HUES64 (cell line): ENCODE data around the gene AKIRIN2.

Experiments used
- H3K27ac ChIP-seq: 2 replicates; pipeline ENCODE4 v1.7.0; 2013; ENCODE audit warnings: low read depth, low read length, inconsistent platforms
- H3K27me3 ChIP-seq: 2 replicates; pipeline ENCODE4 v1.6.1; 2013; ENCODE audit warnings: mild to moderate bottlenecking, low read length; ENCODE audit not compliant: insufficient read depth
- H3K36me3 ChIP-seq: 2 replicates; pipeline ENCODE4 v1.6.1; 2013; ENCODE audit warnings: mild to moderate bottlenecking, low read length; ENCODE audit not compliant: insufficient read depth
- H3K4me1 ChIP-seq: 2 replicates; pipeline ENCODE4 v1.6.1; 2013; ENCODE audit warnings: mild to moderate bottlenecking, low read length, moderate library complexity; ENCODE audit not compliant: insufficient read depth
- H3K4me3 ChIP-seq: 2 replicates; pipeline ENCODE4 v1.5.1; 2013; ENCODE audit warnings: mild to moderate bottlenecking, low read length, moderate library complexity
- H3K9ac ChIP-seq: 2 replicates; pipeline ENCODE4 v1.6.1; 2013; ENCODE audit warnings: mild to moderate bottlenecking, low read depth, low read length
- H3K9me3 ChIP-seq: 2 replicates; pipeline ENCODE4 v1.6.1; 2013; ENCODE audit warnings: low read depth, low read length; ENCODE audit not compliant: insufficient read depth
- WGBS: fragments of 150-250, 120-280 bp; methylation state at CpG from one replicate; pipeline ENCODE4 v1.1.7; 2013; ENCODE audit warnings: missing lambda C conversion rate; 5-methylcytosine and 5-hydroxymethylcytosine counted together

Gene AKIRIN2

GRCh38 chr6:87682310-87682709 lies 19.7 kb downstream of the AKIRIN2 start:
- Histone ChIP-seq H3K4me3 (no peak overlapping the region), H3K4me1 (0 out of 2 replicates have a peak, but pooled peaks cover 4% of the 10 kb centered on the region), H3K9me3 (no peaks in the 10 kb centered on the region), H3K36me3 (peaks cover 41% of the 10 kb centered on the region), H3K9ac (no peak overlapping the region), H3K27ac (no peak overlapping the region), H3K27me3 (no peaks in the 10 kb centered on the region)

GRCh38 chr6:87675004-87675681 lies 26.9 kb downstream of the AKIRIN2 start:
- no peak overlapping the region for H3K9ac ChIP-seq
- H3K27ac ChIP-seq, result no peak overlapping the region
- WGBS, result 91% methylated on average over 4 of the region's 4 CpGs
- peaks cover 11% of the 10 kb centered on the region; the same call in 1 of the 2 replicates for H3K4me1 ChIP-seq
- no peaks in the 10 kb centered on the region for H3K9me3 ChIP-seq
- H3K4me3 ChIP-seq, result no peak overlapping the region
- H3K36me3 ChIP-seq, result peaks cover 80% of the 10 kb centered on the region
- H3K27me3 ChIP-seq, result no peaks in the 10 kb centered on the region

- H3K36me3 ChIP-seq, result peaks cover 79% of the 10 kb centered on the region
Observed at GRCh38 chr6:87674290-87674689, 27.7 kb downstream of the AKIRIN2 start.

GRCh38 chr6:87673237-87673636 lies 28.8 kb downstream of the AKIRIN2 start:
- no peaks in the 10 kb centered on the region for H3K9me3 ChIP-seq
- WGBS, result 96% methylated on average over 5 of the region's 5 CpGs
- H3K9ac ChIP-seq, result no peak overlapping the region
- H3K36me3 ChIP-seq, result peaks cover 76% of the 10 kb centered on the region
- H3K4me3 ChIP-seq, result no peak overlapping the region
- peaks cover 11% of the 10 kb centered on the region; the same call in 1 of the 2 replicates for H3K4me1 ChIP-seq
- no peaks in the 10 kb centered on the region for H3K27me3 ChIP-seq
- no peak overlapping the region for H3K27ac ChIP-seq

More at GRCh38 chr6:87674290-87674689, 27.7 kb downstream of the AKIRIN2 start:
- no peak overlapping the region for H3K9ac ChIP-seq
- no peak overlapping the region for H3K27ac ChIP-seq
- no peak overlapping the region for H3K4me3 ChIP-seq
- H3K4me1 ChIP-seq, result peaks cover 11% of the 10 kb centered on the region; the same call in 1 of the 2 replicates
- no peaks in the 10 kb centered on the region for H3K27me3 ChIP-seq
- H3K9me3 ChIP-seq, result no peaks in the 10 kb centered on the region

- WGBS, result 95% methylated on average over 2 of the region's 2 CpGs
- Histone ChIP-seq H3K9ac (no peak overlapping the region), H3K9me3 (no peaks in the 10 kb centered on the region), H3K27ac (no peak overlapping the region), H3K4me1 (peaks cover 11% of the 10 kb centered on the region; the same call in 1 of the 2 replicates), H3K4me3 (no peak overlapping the region), H3K36me3 (peaks cover 76% of the 10 kb centered on the region), H3K27me3 (no peaks in the 10 kb centered on the region)
Observed at GRCh38 chr6:87672641-87673040, 29.4 kb downstream of the AKIRIN2 start.

- H3K4me1 ChIP-seq, result peaks cover 11% of the 10 kb centered on the region; the same call in 1 of the 2 replicates
- no peak overlapping the region for H3K4me3 ChIP-seq
- no peak overlapping the region for H3K9ac ChIP-seq
- WGBS, result 93% methylated on average over 6 of the region's 6 CpGs
- no peak overlapping the region for H3K27ac ChIP-seq
- H3K27me3 ChIP-seq, result no peaks in the 10 kb centered on the region
- H3K9me3 ChIP-seq, result no peaks in the 10 kb centered on the region
- peaks cover 78% of the 10 kb centered on the region for H3K36me3 ChIP-seq
Observed at GRCh38 chr6:87671555-87672029, 30.4 kb downstream of the AKIRIN2 start.

- WGBS, result 80% methylated on average over 2 of the region's 2 CpGs
- H3K9me3 ChIP-seq, result no peaks in the 10 kb centered on the region
- H3K4me1 ChIP-seq, result peaks cover 11% of the 10 kb centered on the region; the same call in 1 of the 2 replicates
- peak overlapping the region; percentile 37 for H3K27ac ChIP-seq
- peaks cover 78% of the 10 kb centered on the region for H3K36me3 ChIP-seq
- no peak overlapping the region for H3K4me3 ChIP-seq
- H3K9ac ChIP-seq, result no peak overlapping the region
- H3K27me3 ChIP-seq, result no peaks in the 10 kb centered on the region
Observed at GRCh38 chr6:87670707-87671106, 31.3 kb downstream of the AKIRIN2 start.

GRCh38 chr6:87669051-87669450 lies 33.0 kb downstream of the AKIRIN2 start:
- Histone ChIP-seq H3K9ac (no peak overlapping the region), H3K4me1 (peaks cover 11% of the 10 kb centered on the region; the same call in 1 of the 2 replicates), H3K4me3 (no peak overlapping the region), H3K27me3 (no peaks in the 10 kb centered on the region), H3K36me3 (peaks cover 80% of the 10 kb centered on the region), H3K27ac (no peak overlapping the region), H3K9me3 (no peaks in the 10 kb centered on the region)
- WGBS, result 96% methylated on average over 1 of the region's 3 CpGs

- Histone ChIP-seq H3K9me3 (no peaks in the 10 kb centered on the region), H3K27me3 (no peaks in the 10 kb centered on the region), H3K36me3 (peaks cover 84% of the 10 kb centered on the region), H3K9ac (no peak overlapping the region), H3K4me3 (no peak overlapping the region), H3K4me1 (peaks cover 11% of the 10 kb centered on the region; the same call in 1 of the 2 replicates), H3K27ac (no peak overlapping the region)
- WGBS, result 93% methylated on average over 2 of the region's 2 CpGs
Observed at GRCh38 chr6:87668013-87668412, 34.0 kb downstream of the AKIRIN2 start.

- H3K4me1 ChIP-seq, result peaks cover 11% of the 10 kb centered on the region; the same call in 1 of the 2 replicates
- H3K36me3 ChIP-seq, result peaks cover 83% of the 10 kb centered on the region
- no peak overlapping the region for H3K9ac ChIP-seq
- no peaks in the 10 kb centered on the region for H3K27me3 ChIP-seq
- H3K4me3 ChIP-seq, result no peak overlapping the region
- no peak overlapping the region for H3K27ac ChIP-seq
- H3K9me3 ChIP-seq, result no peaks in the 10 kb centered on the region
Observed at GRCh38 chr6:87667032-87667431, 35.0 kb downstream of the AKIRIN2 start.

- H3K9ac ChIP-seq, result no peak overlapping the region
- no peaks in the 10 kb centered on the region for H3K4me1 ChIP-seq
- no peaks in the 10 kb centered on the region for H3K27me3 ChIP-seq
- no peak overlapping the region for H3K27ac ChIP-seq
- peaks cover 87% of the 10 kb centered on the region for H3K36me3 ChIP-seq
- no peaks in the 10 kb centered on the region for H3K9me3 ChIP-seq
- H3K4me3 ChIP-seq, result no peak overlapping the region
Observed at GRCh38 chr6:87664921-87665485, 37.0 kb downstream of the AKIRIN2 start.
